ENCODE results near the gene TAF1D.
A peak's percentile ranks its signal among the peaks of the same experiment; 100 is the strongest.
"Not testable (repeated sequence)": the region's sequence is repeated elsewhere in the genome, so short reads cannot be mapped to it uniquely, and the experiment has no call there.

Gene TAF1D

DNA sequence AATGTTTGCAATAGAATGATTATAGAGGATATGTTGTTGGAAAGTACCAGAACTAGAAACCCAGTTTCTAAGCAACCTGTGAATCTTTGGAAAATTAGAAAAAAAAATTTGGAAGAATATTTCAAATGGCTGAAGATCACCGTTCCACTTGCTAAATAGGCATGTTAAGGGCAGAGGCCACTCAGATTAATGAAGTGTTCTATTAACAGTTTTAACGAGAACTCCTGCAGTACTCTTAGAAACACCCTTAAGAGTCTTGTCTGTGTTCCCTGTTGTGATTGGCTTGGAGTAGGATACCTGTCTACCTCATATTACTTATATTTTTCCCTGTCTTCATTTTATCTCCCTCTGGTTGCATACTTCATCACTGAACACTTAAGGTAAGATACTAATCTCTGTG lies 4.8 kb upstream of the TAF1D start:
- no peak for DNase-seq

DNA sequence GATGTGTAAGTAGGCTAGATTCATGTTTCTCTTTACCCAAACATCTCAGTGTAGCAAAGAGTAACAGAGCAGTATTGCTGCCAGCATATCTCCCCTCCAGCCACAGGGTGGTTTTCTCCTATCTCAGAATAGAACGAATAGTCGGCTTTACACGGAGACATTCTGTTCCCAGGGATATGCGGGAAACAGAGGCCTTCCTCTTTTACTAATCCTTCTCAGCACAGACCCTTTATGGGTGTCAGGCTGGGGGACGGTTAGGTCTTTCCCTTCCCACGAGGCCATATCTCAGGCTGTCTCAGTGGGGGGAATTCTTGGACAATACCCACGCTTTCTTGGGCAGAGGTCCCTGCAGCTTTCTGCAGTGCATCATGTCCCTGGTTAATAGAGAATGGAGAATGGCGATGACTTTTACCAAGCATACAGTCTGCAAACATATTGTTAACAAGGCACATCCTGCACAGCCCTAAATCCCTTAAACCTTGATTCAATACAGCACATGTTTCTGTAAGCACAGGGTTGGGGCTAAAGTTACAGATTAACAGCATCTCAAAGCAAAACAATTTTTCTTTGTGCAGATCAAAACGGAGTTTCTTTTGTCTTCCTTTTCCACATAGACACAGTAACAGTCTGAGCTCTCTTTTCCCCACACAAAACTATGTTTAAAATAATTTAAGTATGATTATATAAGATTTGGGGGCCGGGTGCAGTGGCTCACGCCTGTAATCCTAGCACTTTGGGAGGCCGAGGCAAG lies 3.9 kb upstream of the TAF1D start:
- DNase-seq = not testable (repeated sequence)

- DNase-seq = no peak
Observed at GRCh38 chr11:93744669-93745004, 3.3 kb upstream of the TAF1D start.

GRCh38 chr11:93743291-93743690 lies 2.0 kb upstream of the TAF1D start:
- DNase-seq = no peak

- DNase-seq = no peak
Observed at GRCh38 chr11:93741882-93742226, 559 bp upstream of the TAF1D start.

- DNase-seq = peak; percentile 65
Observed at GRCh38 chr11:93740730-93741093, 583 bp downstream of the TAF1D start.

DNA sequence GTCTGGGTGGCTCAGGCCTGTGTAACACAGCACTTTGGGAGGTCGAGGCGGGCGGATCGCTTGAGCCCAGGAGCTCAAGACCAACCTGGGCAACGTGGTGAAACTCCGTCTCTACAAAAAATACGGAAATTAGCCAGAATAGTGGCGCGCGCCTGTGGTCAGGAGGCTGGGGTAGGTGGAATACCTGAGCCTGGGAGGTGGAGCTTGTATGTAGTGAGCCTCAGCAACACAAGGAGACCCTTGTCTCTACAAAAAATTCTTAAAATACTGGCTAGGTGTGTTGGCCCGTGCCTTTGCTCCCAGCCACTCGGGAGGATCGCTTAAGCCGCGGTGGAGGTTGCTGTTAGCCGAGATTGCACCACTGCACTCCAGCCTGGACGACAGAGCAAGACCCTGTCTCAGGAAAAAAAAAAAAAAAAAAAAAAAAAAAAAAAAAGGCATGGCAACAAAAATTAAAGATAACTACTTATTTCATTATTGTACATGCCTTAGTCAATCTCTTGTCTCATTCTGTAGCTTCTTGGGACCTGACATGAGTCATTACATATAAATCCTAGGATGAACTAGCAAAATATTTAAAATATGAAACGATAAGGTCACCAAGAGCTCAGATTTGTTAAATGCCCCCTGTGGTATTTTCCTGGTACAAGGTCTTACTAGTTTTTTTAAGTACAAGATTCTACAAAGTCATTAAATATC lies 1.1 kb downstream of the TAF1D start:
- peak; percentile 30 for DNase-seq

DNA sequence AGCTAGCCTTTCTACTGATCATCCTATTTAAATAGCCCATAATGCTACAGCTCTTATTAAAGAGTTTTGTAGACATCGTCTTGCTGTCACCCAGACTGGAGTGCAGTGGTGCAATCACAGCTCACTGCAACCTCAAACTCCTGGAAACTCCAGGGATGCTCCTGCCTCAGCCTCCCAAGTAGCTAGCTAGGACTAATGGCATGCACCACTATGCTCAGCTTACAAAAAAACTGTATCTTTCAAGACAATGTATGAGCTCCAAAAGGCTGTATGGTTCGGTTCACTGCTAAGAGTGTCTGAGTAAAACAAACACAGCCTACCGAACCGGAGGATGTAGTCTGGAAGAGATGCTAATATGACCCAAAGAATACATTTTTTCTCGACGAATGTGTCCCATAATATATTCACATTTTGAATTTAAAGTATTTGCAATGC lies 2.6 kb downstream of the TAF1D start:
- DNase-seq = no peak

GRCh38 chr11:93737904-93738612 lies 3.2 kb downstream of the TAF1D start:
- DNase-seq = no peak

GRCh38 chr11:93736129-93736528 lies 5.2 kb downstream of the TAF1D start:
- DNase-seq = no peak

DNA sequence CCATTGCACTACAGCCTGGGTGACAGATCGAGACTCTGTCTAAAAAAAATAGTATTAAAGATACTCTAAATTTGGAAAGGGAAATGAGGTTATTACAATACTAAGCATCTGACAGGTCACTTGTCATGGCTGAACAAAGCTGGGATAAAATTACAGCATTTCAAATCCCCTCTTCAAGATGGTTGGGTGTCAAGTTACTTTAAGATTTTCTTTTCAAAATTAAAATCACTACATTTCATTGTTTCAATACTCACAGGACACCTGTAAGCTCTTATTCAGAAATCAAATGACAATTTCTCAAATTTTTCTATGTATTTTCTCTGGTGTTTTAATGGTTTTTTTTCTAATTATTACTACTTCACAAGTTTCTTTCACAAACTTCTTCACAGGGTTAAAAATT lies 5.7 kb downstream of the TAF1D start:
- no peak for DNase-seq

DNA sequence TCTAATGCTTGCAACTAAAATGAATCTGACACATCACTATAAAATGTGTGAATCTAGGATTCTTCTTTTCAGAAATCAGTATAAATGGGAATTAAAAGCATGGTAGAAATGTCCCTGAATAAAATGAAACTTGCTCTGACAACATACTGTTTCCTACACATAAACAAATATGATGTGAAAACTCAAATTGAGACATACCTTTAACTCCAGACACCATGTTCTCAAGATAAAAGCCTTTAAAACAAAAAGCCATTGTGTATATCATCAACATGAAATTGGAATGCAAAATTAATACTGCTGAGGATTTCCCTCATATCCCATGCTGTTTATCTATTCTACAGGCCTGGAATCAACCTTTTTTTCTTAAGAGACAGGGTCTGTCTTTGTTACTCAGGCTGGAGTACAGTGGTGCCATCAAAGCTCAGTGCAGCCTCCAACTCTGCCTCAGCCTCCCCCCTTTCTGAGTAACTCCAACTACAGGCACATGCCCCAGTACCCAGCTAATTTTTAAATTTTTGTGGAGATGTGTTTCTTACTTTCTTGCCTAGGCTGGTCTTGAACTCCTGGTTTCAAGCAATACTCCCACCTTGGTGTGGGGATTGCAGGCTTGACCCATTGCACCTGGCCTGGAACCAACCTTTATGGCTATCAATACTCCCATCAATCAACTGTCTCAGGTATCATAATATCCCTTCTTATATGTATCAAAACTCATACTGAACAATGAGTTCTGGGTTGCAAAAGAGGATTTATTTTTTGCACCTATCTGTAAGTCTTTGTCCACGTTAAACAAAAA lies 6.7 kb downstream of the TAF1D start:
- DNase-seq = no peak

DNA sequence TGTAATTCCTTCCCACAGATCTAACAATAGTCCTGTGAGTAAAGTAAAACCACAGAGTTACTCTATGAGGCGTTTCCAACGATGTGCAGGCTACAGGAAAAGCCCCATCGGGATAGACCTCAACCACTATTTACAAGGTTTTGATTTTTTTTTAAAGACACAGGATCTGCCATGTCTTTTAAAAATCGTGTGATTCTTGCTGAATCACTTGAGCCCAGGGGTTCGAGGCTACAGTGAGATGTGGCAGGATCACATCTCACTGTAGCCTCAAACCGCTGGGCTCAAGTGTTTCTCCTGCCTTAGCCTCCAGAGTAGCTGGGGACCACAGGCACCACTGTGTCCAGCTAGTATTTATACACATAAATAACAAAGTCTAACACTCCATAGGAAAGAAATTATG lies 7.8 kb downstream of the TAF1D start:
- DNase-seq = no peak

- no peak for DNase-seq
Observed at GRCh38 chr11:93732237-93732892, 8.9 kb downstream of the TAF1D start.

GRCh38 chr11:93730108-93731107 lies 10.9 kb downstream of the TAF1D start:
- no peak for DNase-seq

DNA sequence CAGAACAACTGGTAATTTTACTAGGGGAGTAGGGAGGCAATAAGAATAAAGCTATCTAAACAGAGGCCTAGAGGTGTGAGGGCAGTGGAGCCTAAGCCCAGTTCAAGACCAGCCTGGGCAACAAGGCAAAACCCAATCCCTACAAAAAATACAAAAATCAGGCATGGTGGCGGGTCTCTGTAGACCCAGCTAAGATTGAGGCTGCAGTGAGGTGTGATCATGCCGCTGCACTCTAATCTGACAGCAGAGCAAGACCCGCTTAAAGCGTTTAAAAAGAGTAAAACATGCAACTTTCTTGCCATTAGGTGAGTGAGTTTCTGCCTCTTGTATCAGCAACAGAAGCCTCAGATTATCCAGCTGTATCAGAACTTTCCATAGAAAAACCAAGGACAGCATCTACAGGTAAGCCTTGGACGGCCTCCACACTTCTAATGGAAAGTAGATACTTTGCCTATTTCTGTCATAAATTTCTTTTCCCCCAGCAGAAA lies 12.1 kb downstream of the TAF1D start:
- no peak for DNase-seq

DNA sequence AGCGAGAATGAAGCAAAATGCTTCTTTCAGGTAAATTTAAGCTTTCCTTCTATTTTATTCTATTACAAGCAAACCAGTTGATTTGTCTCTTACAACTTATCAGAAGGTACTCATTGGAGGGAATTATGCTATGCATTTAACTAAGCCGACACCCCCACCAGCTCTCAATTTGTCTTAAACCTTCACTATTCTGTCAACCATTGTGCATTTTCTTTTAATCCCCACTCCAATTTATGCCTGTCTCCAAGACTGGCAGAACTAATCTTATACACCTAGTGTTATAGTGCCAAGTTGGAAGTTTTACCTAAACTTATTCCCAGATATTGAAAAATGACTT lies 12.5 kb downstream of the TAF1D start:
- DNase-seq = no peak

DNA sequence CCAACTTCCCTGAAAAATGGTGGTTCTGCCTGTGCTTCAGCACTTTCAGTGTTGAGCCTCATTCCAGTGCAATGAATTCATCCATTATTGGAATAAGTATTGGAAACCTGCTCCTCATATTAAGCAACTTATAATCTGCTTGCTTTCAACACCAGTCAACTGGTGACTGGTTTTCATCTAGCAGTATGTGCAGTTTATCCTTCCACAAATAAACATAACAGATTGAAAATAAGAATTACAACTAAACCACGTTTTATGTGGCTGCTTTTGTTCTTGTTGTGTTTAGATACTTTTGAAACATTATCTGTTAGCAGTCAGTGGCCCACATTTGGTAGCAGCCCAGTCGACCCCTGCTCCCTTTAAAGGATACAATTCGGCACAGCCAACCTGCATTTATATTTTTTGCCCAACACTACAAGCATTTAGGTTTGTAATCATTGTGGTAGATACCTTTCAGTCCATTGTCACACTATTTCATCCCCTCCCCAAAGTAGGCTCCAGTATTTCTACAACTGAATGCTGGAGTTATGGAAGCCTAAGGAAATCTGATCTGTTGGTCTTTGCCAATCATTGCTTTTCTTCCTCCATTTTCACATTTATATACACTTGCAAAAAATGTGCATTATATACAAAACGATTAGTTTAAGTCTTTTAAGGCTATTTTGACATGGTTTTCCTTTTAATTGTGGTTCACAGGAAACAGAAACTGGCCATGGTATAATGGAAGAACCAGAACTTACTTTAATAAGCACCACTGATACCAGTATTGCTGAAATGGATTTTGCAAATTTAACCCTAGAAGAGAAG lies 13.1 kb downstream of the TAF1D start:
- DNase-seq = no peak

- no peak for DNase-seq
Observed at GRCh38 chr11:93724089-93724488, 17.2 kb downstream of the TAF1D start.

GRCh38 chr11:93720522-93720921 lies 20.8 kb downstream of the TAF1D start:
- DNase-seq = no peak

- DNase-seq = no peak
Observed at GRCh38 chr11:93719310-93719709, 22.0 kb downstream of the TAF1D start.
